ENCODE results near the gene SSX4. TPM values are rescaled to one million over a fixed set of nuclear protein-coding genes. Genes with fewer than 3 reads are reported as not detected.
"Not testable (repeated sequence)": the region's sequence is repeated elsewhere in the genome, so short reads cannot be mapped to it uniquely, and the experiment has no call there.

The SSX4 gene
- polyA plus RNA-seq (ENCODE audit: insufficient read length in 4 of 4), result not detected

- DNase-seq (ENCODE audit: low read depth in 4 of 4, low spot score in 3 of 4), result not testable (repeated sequence)
These were observed at the start of gene SSX4 for GRCh38 chrX:48383239-48383638. Gene SSX4 (plus strand): TSS chrX:48383539. CDS start chrX:48384054, 515 bp downstream.

- DNase-seq (ENCODE audit: low read depth in 4 of 4, low spot score in 3 of 4), result not testable (repeated sequence)
These were observed 37.3 kb upstream of the SSX4 start for GRCh38 chrX:48346059-48346458.

GRCh38 chrX:48356315-48357094 is 26.8 kb upstream of the SSX4 start, which contains the start of gene SSX3:
Gene SSX3 (minus strand): TSS chrX:48356703. CDS start chrX:48355249, 1,454 bp downstream.
- DNase-seq (ENCODE audit: low read depth in 4 of 4, low spot score in 3 of 4), result not testable (repeated sequence)

- no peak for DNase-seq (ENCODE audit: low read depth in 4 of 4, low spot score in 3 of 4)
These were observed 25.7 kb upstream of the SSX4 start for GRCh38 chrX:48357681-48358080.

GRCh38 chrX:48359281-48359680 is 24.1 kb upstream of the SSX4 start:
- not testable (repeated sequence) for DNase-seq (ENCODE audit: low read depth in 4 of 4, low spot score in 3 of 4)

GRCh38 chrX:48367717-48368408 is 15.5 kb upstream of the SSX4 start:
- not testable (repeated sequence) for DNase-seq (ENCODE audit: low read depth in 4 of 4, low spot score in 3 of 4)

GRCh38 chrX:48370408-48370807 is 12.9 kb upstream of the SSX4 start:
- not testable (repeated sequence) for DNase-seq (ENCODE audit: low read depth in 4 of 4, low spot score in 3 of 4)

- DNase-seq (ENCODE audit: low read depth in 4 of 4, low spot score in 3 of 4), result not testable (repeated sequence)
These were observed 13.6 kb downstream of the SSX4 start for GRCh38 chrX:48396931-48397330.

- not testable (repeated sequence) for DNase-seq (ENCODE audit: low read depth in 4 of 4, low spot score in 3 of 4)
These were observed 14.5 kb downstream of the SSX4 start for GRCh38 chrX:48397825-48398224.

- DNase-seq (ENCODE audit: low read depth in 4 of 4, low spot score in 3 of 4), result not testable (repeated sequence)
These were observed 28.5 kb downstream of the SSX4 start, which contains the start of gene SSX4B for GRCh38 chrX:48411860-48412259. Gene SSX4B (minus strand): TSS chrX:48411960. CDS start chrX:48411372, 588 bp downstream.

GRCh38 chrX:48427027-48427716 is 43.8 kb downstream of the SSX4 start:
- not testable (repeated sequence) for DNase-seq (ENCODE audit: low read depth in 4 of 4, low spot score in 3 of 4)

- DNase-seq (ENCODE audit: low read depth in 4 of 4, low spot score in 3 of 4), result not testable (repeated sequence)
These were observed 46.3 kb downstream of the SSX4 start for GRCh38 chrX:48429606-48430005.

GRCh38 chrX:48430166-48430565 is 46.8 kb downstream of the SSX4 start:
- not testable (repeated sequence) for DNase-seq (ENCODE audit: low read depth in 4 of 4, low spot score in 3 of 4)

- DNase-seq (ENCODE audit: low read depth in 4 of 4, low spot score in 3 of 4), result not testable (repeated sequence)
These were observed 50.4 kb downstream of the SSX4 start for GRCh38 chrX:48433713-48434112.

Other genes with a start within 250 kb of the SSX4 start
- not detected for gene SSX5, start 186.7 kb upstream of the SSX4 start, polyA plus RNA-seq (ENCODE audit: insufficient read length in 4 of 4)
- gene SSX1, start 128.1 kb upstream of the SSX4 start, polyA plus RNA-seq (ENCODE audit: insufficient read length in 4 of 4), result not detected
- gene SSX3, start 26.8 kb upstream of the SSX4 start, polyA plus RNA-seq (ENCODE audit: insufficient read length in 4 of 4), result not detected
- not detected for gene SSX4B, start 28.4 kb downstream of the SSX4 start, polyA plus RNA-seq (ENCODE audit: insufficient read length in 4 of 4)
- 1 to 10 TPM; 4.2 to 9.2 (median 6.1) TPM for gene SLC38A5, start 86.7 kb downstream of the SSX4 start, polyA plus RNA-seq (ENCODE audit: insufficient read length in 4 of 4)
- 10 to 100 TPM; 34.1 to 51.2 (median 39.6) TPM for gene FTSJ1, start 92.7 kb downstream of the SSX4 start, polyA plus RNA-seq (ENCODE audit: insufficient read length in 4 of 4)
- 1 to 10 TPM; 7.1 to 9.8 (median 8.4) TPM for gene PORCN, start 125.5 kb downstream of the SSX4 start, polyA plus RNA-seq (ENCODE audit: insufficient read length in 4 of 4)
- 10 to 100 TPM; 33.8 to 76.9 (median 69.0) TPM for gene EBP, start 138.3 kb downstream of the SSX4 start, polyA plus RNA-seq (ENCODE audit: insufficient read length in 4 of 4)
- gene TBC1D25, start 156.2 kb downstream of the SSX4 start, polyA plus RNA-seq (ENCODE audit: insufficient read length in 4 of 4), result 10 to 100 TPM in 1 of 4 donors, 1 to 10 TPM in 3; 8.9 to 12.2 (median 9.6) TPM
- 100 to 1,000 TPM; 246 to 383 (median 329) TPM for gene RBM3, start 190.9 kb downstream of the SSX4 start, polyA plus RNA-seq (ENCODE audit: insufficient read length in 4 of 4)
- gene WDR13, start 214.0 kb downstream of the SSX4 start, polyA plus RNA-seq (ENCODE audit: insufficient read length in 4 of 4), result 100 to 1,000 TPM; 111 to 149 (median 114) TPM

Measured in left renal pelvis (tissue), 4 donors.